Endodermal cell (in vitro differentiated cells): ENCODE results near the gene CCDC167. TPM values are rescaled to one million over a fixed set of nuclear protein-coding genes. Genes with fewer than 3 reads are reported as not detected.
A peak's percentile ranks its signal among the peaks of the same experiment; 100 is the strongest.

ENCODE experiments used
- DNase-seq: peaks from one replicate; pipeline ENCODE4 v3.0.0-alpha.2; 2017
- H3K27ac ChIP-seq: 2 replicates; pipeline ENCODE4 v1.5.1; 2013; ENCODE audit warnings: mild to moderate bottlenecking, low read depth, low read length, moderate library complexity
- H3K27me3 ChIP-seq: 2 replicates; pipeline ENCODE4 v1.6.1; 2013; ENCODE audit warnings: mild to moderate bottlenecking, low read length, moderate library complexity; ENCODE audit not compliant: insufficient read depth, control insufficient read depth, poor library complexity, severe bottlenecking
- H3K36me3 ChIP-seq: 2 replicates; pipeline ENCODE4 v1.7.0; 2013; ENCODE audit warnings: mild to moderate bottlenecking, low read length, moderate library complexity; ENCODE audit not compliant: control insufficient read depth, insufficient read depth
- H3K4me1 ChIP-seq: one replicate; pipeline ENCODE4 v1.7.0; 2013; ENCODE audit warnings: low read length; ENCODE audit not compliant: control insufficient read depth, insufficient read depth
- H3K4me3 ChIP-seq: 2 replicates; pipeline ENCODE4 v1.5.1; 2013; ENCODE audit warnings: mild to moderate bottlenecking, low read length, moderate library complexity
- H3K9ac ChIP-seq: 2 replicates; pipeline ENCODE4 v1.6.1; 2013; ENCODE audit warnings: mild to moderate bottlenecking, low read length, moderate library complexity; ENCODE audit not compliant: poor library complexity, severe bottlenecking; ENCODE audit errors: extremely low read depth
- H3K9me3 ChIP-seq: 2 replicates; pipeline ENCODE4 v1.6.1; 2013; ENCODE audit warnings: mild to moderate bottlenecking, low read length, moderate library complexity; ENCODE audit not compliant: control insufficient read depth
- H3K27ac Mint-ChIP-seq: 2 replicates; pipeline ENCODE4 v1.8.0; 2020; ENCODE audit warnings: mixed read lengths
- H3K27me3 Mint-ChIP-seq: 2 replicates; pipeline ENCODE4 v1.8.0; 2021; ENCODE audit warnings: mild to moderate bottlenecking, mixed read lengths; ENCODE audit not compliant: insufficient read depth
- H3K36me3 Mint-ChIP-seq: 2 replicates; pipeline ENCODE4 v1.8.0; 2020; ENCODE audit warnings: low read depth, mixed read lengths
- H3K4me1 Mint-ChIP-seq: 2 replicates; pipeline ENCODE4 v1.8.0; 2020; ENCODE audit warnings: mixed read lengths
- H3K4me3 Mint-ChIP-seq: 2 replicates; pipeline ENCODE4 v1.8.0; 2020; ENCODE audit warnings: mild to moderate bottlenecking, moderate library complexity, mixed read lengths
- H3K9me3 Mint-ChIP-seq: 2 replicates; pipeline ENCODE4 v1.8.0; 2020; ENCODE audit warnings: mild to moderate bottlenecking, mixed read lengths
- WGBS, 2 experiments: methylation state at CpG; one replicate each; pipeline versions ENCODE4 v1.1.5 to v1.1.7; 2013; ENCODE audit warnings: missing lambda C conversion rate in 2 of 2, mixed read lengths in 1 of 2; ENCODE audit not compliant: insufficient coverage in 1 of 2, insufficient read length in 1 of 2; 5-methylcytosine and 5-hydroxymethylcytosine counted together
- total RNA-seq, 2 donors: library from RNA; stranded (reverse); fragmentation: NEBNext Ultra II Directional in 1 of 2; extraction: Animal tissue kit (Norgen Biotek cat#: 25700) in 1 of 2; gene quantifications; 2 replicates in 1 of 2; 3 replicates in 1 of 2; pipeline ENCODE4 v1.2.1, GENCODE V29; 2021
- TF ChIP-seq, protein P1 (sequence below): fragments of 200-600 bp; sonication (generic); conservative IDR thresholded peaks from 2 replicates; pipeline ENCODE4 v1.5.0; 2021; ENCODE audit warnings: antibody characterized with exemption, mild to moderate bottlenecking

CCDC167 gene
- total RNA-seq, 2 donors from 2014 or later: 60.4 to 66.1 TPM

DNA sequence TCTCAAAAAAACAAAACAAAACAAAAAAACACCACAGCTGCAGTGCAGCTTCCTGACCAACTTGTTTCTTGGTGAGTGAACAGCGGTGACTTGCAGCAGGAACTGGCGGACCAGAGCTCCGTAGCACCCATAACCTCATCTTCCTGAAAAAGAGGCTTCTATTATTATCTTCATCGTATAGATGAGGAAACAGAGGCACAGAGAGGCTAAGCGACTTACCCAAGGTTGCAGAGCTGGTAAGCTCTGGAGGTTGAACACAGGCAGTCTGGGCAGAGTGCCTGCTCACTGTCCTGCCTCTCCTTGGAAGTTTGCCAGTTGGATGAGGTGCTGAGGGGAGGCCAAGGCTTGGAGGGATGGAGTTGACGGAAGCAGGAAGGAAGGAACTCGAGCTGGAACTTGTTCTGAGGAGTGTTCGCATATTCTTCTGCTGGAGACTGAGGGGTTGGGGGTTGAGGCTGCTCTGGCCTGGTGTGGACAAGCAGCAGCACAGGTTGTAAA is 47.9 kb upstream of the CCDC167 start:
- DNase-seq: no peak
- Mint-ChIP-seq H3K9me3 (no peaks in the 10 kb centered on the region), H3K27me3 (peaks cover 10% of the 10 kb centered on the region), H3K27ac (no peak overlapping the region), H3K36me3 (no peaks in the 10 kb centered on the region), H3K4me3 (no peak overlapping the region), H3K4me1 (peaks cover 11% of the 10 kb centered on the region)
- Histone ChIP-seq H3K27ac (no peak overlapping the region), H3K4me3 (no peak overlapping the region), H3K27me3 (no peaks in the 10 kb centered on the region), H3K9me3 (no peaks in the 10 kb centered on the region), H3K9ac (no peak overlapping the region), H3K4me1 (no peaks in the 10 kb centered on the region), H3K36me3 (no peaks in the 10 kb centered on the region)
- 92 to 100% methylated on average over 6 to 8 of the region's 8 CpGs for WGBS, 2 experiments
- TF ChIP-seq, protein P1, sequence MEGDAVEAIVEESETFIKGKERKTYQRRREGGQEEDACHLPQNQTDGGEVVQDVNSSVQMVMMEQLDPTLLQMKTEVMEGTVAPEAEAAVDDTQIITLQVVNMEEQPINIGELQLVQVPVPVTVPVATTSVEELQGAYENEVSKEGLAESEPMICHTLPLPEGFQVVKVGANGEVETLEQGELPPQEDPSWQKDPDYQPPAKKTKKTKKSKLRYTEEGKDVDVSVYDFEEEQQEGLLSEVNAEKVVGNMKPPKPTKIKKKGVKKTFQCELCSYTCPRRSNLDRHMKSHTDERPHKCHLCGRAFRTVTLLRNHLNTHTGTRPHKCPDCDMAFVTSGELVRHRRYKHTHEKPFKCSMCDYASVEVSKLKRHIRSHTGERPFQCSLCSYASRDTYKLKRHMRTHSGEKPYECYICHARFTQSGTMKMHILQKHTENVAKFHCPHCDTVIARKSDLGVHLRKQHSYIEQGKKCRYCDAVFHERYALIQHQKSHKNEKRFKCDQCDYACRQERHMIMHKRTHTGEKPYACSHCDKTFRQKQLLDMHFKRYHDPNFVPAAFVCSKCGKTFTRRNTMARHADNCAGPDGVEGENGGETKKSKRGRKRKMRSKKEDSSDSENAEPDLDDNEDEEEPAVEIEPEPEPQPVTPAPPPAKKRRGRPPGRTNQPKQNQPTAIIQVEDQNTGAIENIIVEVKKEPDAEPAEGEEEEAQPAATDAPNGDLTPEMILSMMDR: no peak

DNA sequence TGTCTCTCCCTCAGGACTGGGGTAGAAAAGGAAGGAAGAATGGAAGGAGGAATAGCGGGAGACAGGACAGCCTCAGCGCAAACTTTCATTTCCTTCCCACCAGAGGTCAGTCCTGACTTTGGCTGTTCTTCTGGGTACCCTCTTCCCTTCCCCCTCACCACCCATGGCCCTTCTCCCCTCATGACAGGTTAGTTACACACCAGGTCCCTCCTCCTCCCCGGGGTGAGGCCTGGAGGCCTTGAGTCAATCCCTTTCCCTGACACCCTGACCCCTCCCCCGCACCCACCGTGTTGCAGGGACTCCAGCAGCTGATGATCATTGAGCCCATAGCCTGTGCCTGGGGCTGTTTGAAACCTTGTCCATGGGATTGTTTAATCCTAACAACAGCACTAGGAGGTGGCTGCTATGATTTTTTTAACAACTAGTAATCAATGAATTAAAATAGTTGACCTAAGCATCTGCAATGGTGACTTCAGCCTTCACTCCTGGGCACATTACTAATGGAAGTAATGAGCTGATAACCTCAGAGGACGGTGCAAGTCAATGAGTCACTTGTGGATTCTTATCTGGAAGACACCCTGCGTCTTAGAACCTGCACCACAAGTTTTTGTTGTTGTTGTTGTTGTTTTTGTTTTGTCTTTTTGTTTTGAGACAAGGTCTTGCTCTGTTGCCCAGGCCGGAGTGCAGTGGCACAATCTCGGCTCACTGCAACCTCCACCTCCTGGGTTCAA is 46.6 kb upstream of the CCDC167 start:
- H3K9me3 ChIP-seq: no peaks in the 10 kb centered on the region
- no peak overlapping the region for H3K9ac ChIP-seq
- H3K4me1 ChIP-seq: no peaks in the 10 kb centered on the region
- TF ChIP-seq, protein P1: peak; percentile 22
- no peak overlapping the region for H3K4me3 ChIP-seq
- no peaks in the 10 kb centered on the region for H3K36me3 Mint-ChIP-seq
- no peak overlapping the region for H3K4me3 Mint-ChIP-seq
- DNase-seq: peak; percentile 77
- 20 to 79% methylated on average over 1 to 9 of the region's 9 CpGs for WGBS, 2 experiments
- H3K27me3 Mint-ChIP-seq: peaks cover 10% of the 10 kb centered on the region
- H3K9me3 Mint-ChIP-seq: no peaks in the 10 kb centered on the region
- no peaks in the 10 kb centered on the region for H3K27me3 ChIP-seq
- no peaks in the 10 kb centered on the region for H3K36me3 ChIP-seq
- no peak overlapping the region for H3K27ac Mint-ChIP-seq
- H3K4me1 Mint-ChIP-seq: peaks cover 15% of the 10 kb centered on the region
- H3K27ac ChIP-seq: peak overlapping the region; percentile 21

DNA sequence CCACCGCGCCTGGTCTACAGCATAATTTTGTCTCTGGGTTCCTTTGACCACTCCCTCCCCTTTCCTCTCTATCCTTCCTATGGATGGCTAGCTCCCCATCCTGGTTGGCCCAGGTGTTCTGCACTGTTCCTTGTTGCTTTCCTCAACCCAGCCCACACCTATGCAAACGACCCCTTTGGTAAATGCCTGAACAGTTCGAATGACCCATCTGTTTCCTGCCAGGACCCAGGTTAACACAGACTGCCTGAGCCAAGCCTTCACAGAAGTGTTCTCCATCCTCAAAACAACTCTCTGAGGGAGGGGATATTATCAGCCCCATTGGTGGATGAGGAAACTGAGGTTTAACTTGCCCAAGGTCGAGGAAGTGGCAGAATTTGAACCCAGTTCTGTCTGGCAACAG is 44.8 kb upstream of the CCDC167 start:
- H3K36me3 Mint-ChIP-seq: no peaks in the 10 kb centered on the region
- H3K9me3 Mint-ChIP-seq: no peaks in the 10 kb centered on the region
- no peak for DNase-seq

More for the DNA sequence above, 44.8 kb upstream of the CCDC167 start:
- no peak overlapping the region for H3K4me3 ChIP-seq
- TF ChIP-seq, protein P1: no peak
- Mint-ChIP-seq H3K27ac (no peak overlapping the region), H3K4me1 (peaks cover 15% of the 10 kb centered on the region), H3K27me3 (peaks cover 10% of the 10 kb centered on the region), H3K4me3 (no peak overlapping the region)
- no peak overlapping the region for H3K9ac ChIP-seq
- no peak overlapping the region for H3K27ac ChIP-seq
- H3K9me3 ChIP-seq: no peaks in the 10 kb centered on the region
- H3K36me3 ChIP-seq: no peaks in the 10 kb centered on the region
- H3K4me1 ChIP-seq: no peaks in the 10 kb centered on the region
- H3K27me3 ChIP-seq: no peaks in the 10 kb centered on the region
- 87 to 89% methylated on average over 3 to 5 of the region's 5 CpGs for WGBS, 2 experiments
